HepG2 (cell line): ENCODE data around the gene ARHGAP5. TPM values are rescaled to one million over a fixed set of nuclear protein-coding genes. Genes with fewer than 3 reads are reported as not detected.
A peak's percentile ranks its signal among the peaks of the same experiment; 100 is the strongest.

Experiments
- BRCA1 ChIP-seq: sonication (generic); formaldehyde crosslinking; IDR thresholded peaks from 2 replicates; pipeline ENCODE4 v1.4.0; 2020; ENCODE audit warnings: missing genetic modification reagents
- CBFB ChIP-seq: sonication (generic); formaldehyde crosslinking; IDR thresholded peaks from 2 replicates; pipeline ENCODE4 v1.4.0; 2020; ENCODE audit warnings: missing genetic modification reagents
- CBX5 ChIP-seq: sonication (generic); formaldehyde crosslinking; IDR thresholded peaks from 2 replicates; pipeline ENCODE4 v1.4.0; 2020; ENCODE audit warnings: missing genetic modification reagents, borderline replicate concordance
- CENPT ChIP-seq: sonication (generic); formaldehyde crosslinking; IDR thresholded peaks from 2 replicates; pipeline ENCODE4 v1.8.0; 2022; ENCODE audit warnings: low read depth, mild to moderate bottlenecking, moderate library complexity, missing genetic modification reagents
- GLI4 ChIP-seq: sonication (generic); formaldehyde crosslinking; IDR thresholded peaks from 2 replicates; pipeline ENCODE4 v1.5.1; 2020; ENCODE audit warnings: missing genetic modification reagents, mild to moderate bottlenecking, moderate library complexity, borderline replicate concordance
- HNRNPUL1 ChIP-seq: fragments of 200-400 bp; formaldehyde crosslinking; IDR thresholded peaks from 2 replicates; pipeline ENCODE4 v1.6.1; 2017; ENCODE audit warnings: low read depth, mild to moderate bottlenecking, low read length, moderate library complexity
- KDM5A ChIP-seq: fragments of 200-600 bp; sonication (generic); IDR thresholded peaks from 2 replicates; pipeline ENCODE4 v1.7.0; 2018; ENCODE audit warnings: antibody characterized with exemption, mild to moderate bottlenecking, low read length, borderline replicate concordance
- KDM5B ChIP-seq: sonication (generic); formaldehyde crosslinking; IDR thresholded peaks from 2 replicates; pipeline ENCODE4 v1.4.0; 2020; ENCODE audit warnings: missing genetic modification reagents, mild to moderate bottlenecking, borderline replicate concordance
- MLX ChIP-seq: IDR thresholded peaks from 2 replicates; pipeline ENCODE4 v1.6.1; 2016
- MYPOP ChIP-seq: sonication (generic); formaldehyde crosslinking; IDR thresholded peaks from 2 replicates; pipeline ENCODE4 v1.8.1; 2023; ENCODE audit warnings: mild to moderate bottlenecking, moderate library complexity, missing genetic modification reagents
- PHF8 ChIP-seq: sonication (generic); formaldehyde crosslinking; IDR thresholded peaks from 2 replicates; pipeline ENCODE4 v1.5.0; 2020; ENCODE audit warnings: missing genetic modification reagents
- PREB ChIP-seq: sonication (generic); formaldehyde crosslinking; IDR thresholded peaks from 2 replicates; pipeline ENCODE4 v1.4.0; 2020; ENCODE audit warnings: missing genetic modification reagents
- RNF2 ChIP-seq: fragments of 450-650 bp; conservative IDR thresholded peaks from 2 replicates; pipeline ENCODE4 v1.6.1; 2016; ENCODE audit warnings: low read depth
- TOPORS ChIP-seq: sonication (generic); formaldehyde crosslinking; IDR thresholded peaks from 2 replicates; pipeline ENCODE4 v1.8.0; 2023; ENCODE audit warnings: mild to moderate bottlenecking, missing genetic modification reagents
- ZBTB7A ChIP-seq: sonication (generic); formaldehyde crosslinking; IDR thresholded peaks from 2 replicates; pipeline ENCODE4 v1.8.0; 2022; ENCODE audit warnings: mild to moderate bottlenecking, missing genetic modification reagents
- ZFP36L2 ChIP-seq: sonication (generic); formaldehyde crosslinking; IDR thresholded peaks from 2 replicates; pipeline ENCODE4 v1.4.0; 2020; ENCODE audit warnings: missing genetic modification reagents
- ZMAT3 ChIP-seq: sonication (generic); formaldehyde crosslinking; conservative IDR thresholded peaks from 2 replicates; pipeline ENCODE4 v1.7.0; 2021; ENCODE audit warnings: missing genetic modification reagents
- ZNF101 ChIP-seq: sonication (generic); formaldehyde crosslinking; IDR thresholded peaks from 2 replicates; pipeline ENCODE4 v1.4.0; 2020; ENCODE audit warnings: mild to moderate bottlenecking, low read depth, missing genetic modification reagents, borderline replicate concordance
- ZNF205 ChIP-seq: IDR thresholded peaks from 2 replicates; pipeline ENCODE4 v1.6.1; 2018; ENCODE audit warnings: missing biosample characterization, missing genetic modification reagents
- ZNF367 ChIP-seq: sonication (generic); formaldehyde crosslinking; IDR thresholded peaks from 2 replicates; pipeline ENCODE4 v1.4.0; 2020; ENCODE audit warnings: missing genetic modification reagents, borderline replicate concordance
- ZNF430 ChIP-seq: sonication (generic); formaldehyde crosslinking; IDR thresholded peaks from 2 replicates; pipeline ENCODE4 v1.9.0; 2021; ENCODE audit warnings: mild to moderate bottlenecking, missing genetic modification reagents
- ZNF562 ChIP-seq: sonication (generic); formaldehyde crosslinking; IDR thresholded peaks from 2 replicates; pipeline ENCODE4 v1.8.0; 2022; ENCODE audit warnings: missing genetic modification reagents, borderline replicate concordance
- ZNF652 ChIP-seq: IDR thresholded peaks from 2 replicates; pipeline ENCODE4 v1.6.1; 2016; ENCODE audit warnings: low read depth, borderline replicate concordance
- ZNF761 ChIP-seq: sonication (generic); formaldehyde crosslinking; conservative IDR thresholded peaks from 2 replicates; pipeline ENCODE4 v1.4.0; 2020; ENCODE audit warnings: mild to moderate bottlenecking, missing genetic modification reagents
- ZNF773 ChIP-seq: sonication (generic); formaldehyde crosslinking; IDR thresholded peaks from 2 replicates; pipeline ENCODE4 v1.4.0; 2020; ENCODE audit warnings: missing genetic modification reagents, borderline replicate concordance
- ZSCAN12 ChIP-seq: sonication (generic); formaldehyde crosslinking; IDR thresholded peaks from 2 replicates; pipeline ENCODE4 v1.9.0; 2021; ENCODE audit warnings: mild to moderate bottlenecking, missing genetic modification reagents
- ZUFSP ChIP-seq: sonication (generic); formaldehyde crosslinking; IDR thresholded peaks from 2 replicates; pipeline ENCODE4 v1.9.0; 2021; ENCODE audit warnings: missing genetic modification reagents, mild to moderate bottlenecking, borderline replicate concordance
- polyA plus RNA-seq, 8 experiments: library from polyadenylated mRNA; depleted of rRNA in 3 of 8; stranded (reverse) in 7 of 8; unstranded in 1 of 8; fragments of >200 nt; fragmentation: Illumina TruSeq in 4 of 8; extraction: Trizol in 4 of 8; gene quantifications; 2 replicates each; pipeline versions ENCODE4 v1.2.1 to v1.2.3, GENCODE V29; 2011 to 2016; ENCODE audit warnings: low read depth in 4 of 8, missing spikeins in 1 of 8, mixed read lengths in 1 of 8; ENCODE audit not compliant: insufficient read depth in 1 of 8
- total RNA-seq, 5 experiments: library from RNA; depleted of rRNA; stranded (reverse); fragments of >200 nt; fragmentation: Illumina TruSeq; extraction: Trizol; gene quantifications; 2 replicates each; pipeline ENCODE4 v1.2.3, GENCODE V29; 2016; ENCODE audit warnings: low read depth in 1 of 5

ARHGAP5 gene
- total and polyA plus RNA-seq, 2 of the 13 experiments (the other 11 are each of a cell fraction or from before 2014, with no cell fraction given) = 33.7 to 144 TPM

- TF ChIP-seq CBX5 (CRISPR knock-in tag) (no peak), ZNF773 (CRISPR knock-in tag) (no peak), BRCA1 (CRISPR knock-in tag) (peak; percentile 21; the same call in 1 of the 2 replicates), ZUFSP (no peak), RNF2 (no peak), CENPT (no peak), PHF8 (CRISPR knock-in tag) (no peak), CBFB (CRISPR knock-in tag) (no peak), HNRNPUL1 (peak; percentile 44; the same call in 1 of the 2 replicates), ZFP36L2 (no peak), GLI4 (CRISPR knock-in tag) (no peak), KDM5B (CRISPR knock-in tag) (no peak), ZNF205 (peak; percentile 56), MYPOP (CRISPR knock-in tag) (no peak), TOPORS (CRISPR knock-in tag) (no peak), ZNF430 (CRISPR knock-in tag) (no peak), ZSCAN12 (peak; percentile 10; the same call in 1 of the 2 replicates), ZNF562 (CRISPR knock-in tag) (no peak), KDM5A (no peak; the same call in 1 of the 2 replicates), MLX (CRISPR knock-in tag) (0 out of 2 replicates have a peak, but pooled peaks have one; percentile 7), ZNF101 (no peak), ZMAT3 (no peak), PREB (0 out of 2 replicates have a peak, but pooled peaks have one; percentile 46), ZNF761 (CRISPR knock-in tag) (no peak), ZBTB7A (no peak), ZNF652 (peak; percentile 39; the same call in 1 of the 2 replicates), ZNF367 (CRISPR knock-in tag) (0 out of 2 replicates have a peak, but pooled peaks have one; percentile 2)
These were observed 123.5 kb downstream of the ARHGAP5 start (continued) for GRCh38 chr14:32200368-32201192.
